ENCODE measurements around the gene SORCS2.
"Not testable (repeated sequence)": the region's sequence is repeated elsewhere in the genome, so short reads cannot be mapped to it uniquely, and the experiment has no call there.

The SORCS2 gene

GRCh38 chr4:7201420-7202305 lies 9.3 kb downstream of the SORCS2 start:
- no peak for DNase-seq

- DNase-seq = no peak
These were observed 10.1 kb downstream of the SORCS2 start for GRCh38 chr4:7202411-7202810.

GRCh38 chr4:7204656-7205387 lies 12.5 kb downstream of the SORCS2 start:
- no peak for DNase-seq

- DNase-seq = no peak
These were observed 14.0 kb downstream of the SORCS2 start for GRCh38 chr4:7206385-7206784.

GRCh38 chr4:7206911-7207567 lies 14.7 kb downstream of the SORCS2 start:
- no peak for DNase-seq

GRCh38 chr4:7207628-7208231 lies 15.4 kb downstream of the SORCS2 start:
- no peak for DNase-seq

GRCh38 chr4:7208509-7209451 lies 16.4 kb downstream of the SORCS2 start:
- no peak for DNase-seq

GRCh38 chr4:7209699-7210098 lies 17.4 kb downstream of the SORCS2 start:
- DNase-seq = no peak

GRCh38 chr4:7210824-7211223 lies 18.5 kb downstream of the SORCS2 start:
- DNase-seq = no peak

- no peak for DNase-seq
These were observed 19.9 kb downstream of the SORCS2 start for GRCh38 chr4:7212101-7212674.

- no peak for DNase-seq
These were observed 20.6 kb downstream of the SORCS2 start for GRCh38 chr4:7212921-7213320.

- DNase-seq = no peak
These were observed 21.5 kb downstream of the SORCS2 start for GRCh38 chr4:7213807-7214206.

GRCh38 chr4:7214359-7214758 lies 22.0 kb downstream of the SORCS2 start:
- DNase-seq = no peak

GRCh38 chr4:7215187-7215586 lies 22.8 kb downstream of the SORCS2 start:
- not testable (repeated sequence) for DNase-seq

GRCh38 chr4:7217039-7217438 lies 24.7 kb downstream of the SORCS2 start:
- no peak for DNase-seq

GRCh38 chr4:7217474-7218321 lies 25.4 kb downstream of the SORCS2 start:
- DNase-seq = no peak

GRCh38 chr4:7218686-7219085 lies 26.3 kb downstream of the SORCS2 start:
- no peak for DNase-seq

- DNase-seq = no peak
These were observed 30.2 kb downstream of the SORCS2 start for GRCh38 chr4:7222521-7222920.

- no peak for DNase-seq
These were observed 31.2 kb downstream of the SORCS2 start for GRCh38 chr4:7223541-7223940.

- no peak for DNase-seq
These were observed 31.7 kb downstream of the SORCS2 start for GRCh38 chr4:7224001-7224400.

All from stimulated activated CD8-positive, alpha-beta memory T cell treated with anti-CD3 and anti-CD28 coated beads, Interleukin-4, amount 100 ng/mL, for 48 hours (primary cell).